Measurements from ENCODE around the gene SPTBN4.

- no peak for TF ChIP-seq CTCF (IDR thresholded peaks at IDR 0.05; ENCODE audit: low read length)
- no peak for TF ChIP-seq EZH2 (IDR thresholded peaks at IDR 0.05; ENCODE audit: borderline replicate concordance, low read length)
These were observed 109.4 kb downstream of the SPTBN4 start for GRCh38 chr19:40576151-40576584.

Data from OCI-LY1 (cell line).